IMR-90 (cell line): ENCODE data around the gene MEIS2. TPM values are rescaled to one million over a fixed set of nuclear protein-coding genes. Genes with fewer than 3 reads are reported as not detected.

ENCODE experiments used
- ATAC-seq: fragments of 200-7000 bp; cut with Tn5 transposase; 2 replicates; pipeline ENCODE4 v1.9.1; 2020; ENCODE audit warnings: low read depth, mild to moderate bottlenecking, moderate library complexity
- BruUV-seq: library from RNA; stranded (reverse); fragments of 400-500 nt; replicated peaks from 2 replicates; lab custom pipeline; 2021; lab: Mats Ljungman, UMichigan
- CTCF ChIA-PET: fragments of 300-600 bp; formaldehyde crosslinking; extraction: SDS; loops from one replicate; lab custom pipeline; 2021; ENCODE audit warnings: antibody characterized with exemption; lab: Yijun Ruan, JAX
- POLR2A ChIA-PET: fragments of 300-600 bp; sonication (Branson Sonifier 250); formaldehyde crosslinking; loops from one replicate; lab custom pipeline; 2022; ENCODE audit warnings: antibody characterized with exemption; ENCODE audit not compliant: unreplicated experiment; lab: Charles Lee
- DNase-seq: peaks from one replicate; pipeline ENCODE4 v3.0.0; 2013
- H2AFZ ChIP-seq: replicated peaks from 2 replicates; pipeline ENCODE3; 2013; ENCODE audit warnings: low read length, mild to moderate bottlenecking; ENCODE audit not compliant: poor library complexity
- H2AK5ac ChIP-seq: 2 replicates; pipeline ENCODE4 v1.6.1; 2013; ENCODE audit warnings: low read depth, low read length, inconsistent platforms
- H2AK9ac ChIP-seq: replicated peaks from 2 replicates; pipeline ENCODE3; 2013; ENCODE audit warnings: mild to moderate bottlenecking, low read depth, low read length, moderate library complexity; ENCODE audit not compliant: poor library complexity
- H2BK120ac ChIP-seq: 2 replicates; pipeline ENCODE4 v1.6.1; 2013; ENCODE audit warnings: low read depth, low read length, inconsistent platforms
- H2BK15ac ChIP-seq: 3 replicates; pipeline ENCODE4 v1.6.1; 2013; ENCODE audit warnings: low read depth, low read length, inconsistent platforms
- H2BK20ac ChIP-seq: 2 replicates; pipeline ENCODE4 v1.6.1; 2013; ENCODE audit warnings: low read depth, mild to moderate bottlenecking, inconsistent platforms, low read length, moderate library complexity
- H2BK5ac ChIP-seq: 2 replicates; pipeline ENCODE4 v1.6.1; 2013; ENCODE audit warnings: mild to moderate bottlenecking, low read depth, low read length, inconsistent platforms; ENCODE audit not compliant: poor library complexity, severe bottlenecking
- H3K14ac ChIP-seq: replicated peaks from 2 replicates; pipeline ENCODE4 v1.6.1; 2013; ENCODE audit warnings: low read depth, low read length, inconsistent platforms
- H3K18ac ChIP-seq: 2 replicates; pipeline ENCODE4 v1.6.1; 2013; ENCODE audit warnings: low read depth, low read length, control low read depth
- H3K23ac ChIP-seq: 2 replicates; pipeline ENCODE4 v1.6.1; 2013; ENCODE audit warnings: low read depth, low read length, inconsistent platforms
- H3K27ac ChIP-seq: 2 replicates; pipeline ENCODE4 v1.5.1; 2013; ENCODE audit warnings: mild to moderate bottlenecking, control low read depth, low read length; ENCODE audit not compliant: insufficient read depth
- H3K27me3 ChIP-seq: 2 replicates; pipeline ENCODE4 v1.6.1; 2013; ENCODE audit warnings: low read length; ENCODE audit not compliant: control insufficient read depth, insufficient read depth
- H3K36me3 ChIP-seq: 2 replicates; pipeline ENCODE4 v1.6.1; 2013; ENCODE audit warnings: low read length, mixed read lengths; ENCODE audit not compliant: control insufficient read depth, insufficient read depth
- H3K4ac ChIP-seq: 2 replicates; pipeline ENCODE4 v1.6.1; 2013; ENCODE audit warnings: low read depth, low read length, inconsistent platforms
- H3K4me1 ChIP-seq: 2 replicates; pipeline ENCODE4 v1.6.1; 2013; ENCODE audit warnings: low read length, mixed read lengths; ENCODE audit not compliant: control insufficient read depth, insufficient read depth
- H3K4me2 ChIP-seq: 2 replicates; pipeline ENCODE4 v1.6.1; 2013; ENCODE audit warnings: low read depth, mild to moderate bottlenecking, control low read depth, low read length, moderate library complexity
- H3K4me3 ChIP-seq: 2 replicates; pipeline ENCODE4 v1.5.1; 2013; ENCODE audit warnings: low read depth, mild to moderate bottlenecking, control low read depth, low read length, moderate library complexity; ENCODE audit not compliant: insufficient read depth
- H3K56ac ChIP-seq: 2 replicates; pipeline ENCODE4 v1.6.1; 2013; ENCODE audit warnings: low read length, inconsistent platforms; ENCODE audit not compliant: insufficient read depth; ENCODE audit errors: extremely low read depth
- H3K79me1 ChIP-seq, 2 experiments: 2 replicates each; pipeline ENCODE4 v1.6.1; 2013; ENCODE audit warnings: low read length in 2 of 2, inconsistent platforms in 1 of 2, low read depth in 1 of 2
- H3K9ac ChIP-seq: 2 replicates; pipeline ENCODE4 v1.6.1; 2013; ENCODE audit warnings: low read depth, low read length, control low read depth
- H3K9me1 ChIP-seq: 2 replicates; pipeline ENCODE4 v1.6.1; 2013; ENCODE audit warnings: low read length, inconsistent platforms; ENCODE audit not compliant: insufficient read depth
- H3K9me3 ChIP-seq: 2 replicates; pipeline ENCODE4 v1.6.1; 2013; ENCODE audit warnings: low read length; ENCODE audit not compliant: control insufficient read depth, insufficient read depth
- H4K20me1 ChIP-seq: 2 replicates; pipeline ENCODE4 v1.6.1; 2013; ENCODE audit warnings: low read length, inconsistent platforms; ENCODE audit not compliant: insufficient read depth
- H4K5ac ChIP-seq: 2 replicates; pipeline ENCODE4 v1.6.1; 2013; ENCODE audit warnings: mild to moderate bottlenecking, low read depth, low read length, control low read depth
- H4K8ac ChIP-seq, 2 experiments: 2 replicates each; pipeline ENCODE4 v1.6.1; 2013; ENCODE audit warnings: low read depth in 2 of 2, low read length in 2 of 2, control low read depth in 1 of 2, inconsistent platforms in 1 of 2
- H4K91ac ChIP-seq: 2 replicates; pipeline ENCODE4 v1.6.1; 2013; ENCODE audit warnings: low read depth, low read length, inconsistent platforms; ENCODE audit not compliant: insufficient read depth
- BHLHE40 ChIP-seq: fragments of 150-350 bp; IDR thresholded peaks from 2 replicates; pipeline ENCODE4 v1.6.1; 2016; ENCODE audit warnings: mild to moderate bottlenecking, low read depth, low read length
- FOS ChIP-seq: fragments of 150-350 bp; IDR thresholded peaks from 2 replicates; pipeline ENCODE4 v1.6.1; 2016; ENCODE audit warnings: low read depth, low read length
- RFX5 ChIP-seq: IDR thresholded peaks from 2 replicates; pipeline ENCODE4 v1.8.0; 2012; ENCODE audit warnings: low read depth, mild to moderate bottlenecking, low read length, moderate library complexity
- SMC3 ChIP-seq: fragments of 150-350 bp; IDR thresholded peaks from 2 replicates; pipeline ENCODE4 v1.6.1; 2016; ENCODE audit warnings: low read depth, mild to moderate bottlenecking, antibody characterized with exemption, low read length, moderate library complexity
- WGBS, 2 experiments: methylation state at CpG; one replicate each; pipeline versions ENCODE4 v1.1.5 to v1.1.7; 2013; ENCODE audit warnings: missing lambda C conversion rate in 2 of 2; ENCODE audit not compliant: insufficient read length in 1 of 2; ENCODE audit errors: extremely low coverage in 2 of 2; 5-methylcytosine and 5-hydroxymethylcytosine counted together
- dilution Hi-C: fragments of 300-500 bp; cut with HindIII; formaldehyde crosslinking; loops from one replicate; pipeline ENCODE4 v1.14.3; 2018; ENCODE audit warnings: low sequenced_read_pairs; ENCODE audit not compliant: unreplicated experiment
- in situ Hi-C: fragments of 300-500 bp; cut with MboI; formaldehyde crosslinking; loops from 3 replicates; pipeline ENCODE4 v1.14.3; 2019; ENCODE audit warnings: low sequenced_read_pairs, inconsistent platforms, mixed read lengths
- intact Hi-C: fragments of 100-400 bp; cut with micrococcal nuclease; formaldehyde crosslinking; loops from 2 replicates; pipeline ENCODE4 v1.10.0; 2022
- polyA plus RNA-seq, 3 experiments: library from polyadenylated mRNA; depleted of rRNA; stranded (reverse); fragments of >200 nt; gene quantifications; 2 replicates each; pipeline ENCODE4 v1.2.3, GENCODE V29; 2012; ENCODE audit warnings: low replicate concordance in 1 of 3
- total RNA-seq: library from RNA; depleted of rRNA; stranded (reverse); fragments of >200 nt; gene quantifications from 2 replicates; pipeline ENCODE4 v1.2.3, GENCODE V29; 2012
- TF ChIP-seq, protein P1 (sequence below): conservative IDR thresholded peaks from 2 replicates; pipeline ENCODE4 v1.5.1; 2012; ENCODE audit warnings: mild to moderate bottlenecking, low read depth, low read length, improper control_type of control experiment

Gene MEIS2
- total and polyA plus RNA-seq, 2 of the 4 experiments (the other 2 are of a cell fraction): 70.1 to 71.3 TPM

DNA sequence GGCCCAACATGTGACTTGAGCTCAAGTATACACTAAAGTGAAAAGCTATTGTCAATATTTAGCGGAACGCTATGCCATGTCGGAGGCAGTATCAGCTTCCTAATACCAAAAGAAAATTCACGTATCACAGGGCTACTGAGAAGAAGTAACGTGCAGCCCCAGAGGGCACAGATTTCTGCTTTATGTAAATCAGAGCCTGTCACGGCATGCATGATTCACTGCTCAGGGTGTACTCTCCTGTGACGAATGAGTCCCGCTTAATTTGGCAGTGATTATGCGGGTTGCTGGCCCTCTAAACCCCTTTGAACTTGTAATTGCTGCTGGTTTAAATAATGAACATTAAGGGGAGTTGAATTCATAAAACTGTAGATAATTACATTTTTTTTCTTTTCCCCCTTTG is 85.3 kb downstream of the MEIS2 start:
- intact Hi-C loops (no loop called here), in situ Hi-C loops (no loop called here), dilution Hi-C loops (no loop called here)
- Histone ChIP-seq H3K9me3 (no peaks in the 10 kb centered on the region), H2BK20ac (no peak overlapping the region), H3K14ac (no peak overlapping the region), H3K18ac (no peak overlapping the region), H3K56ac (no peak overlapping the region), H3K9ac (no peak overlapping the region), H3K4me2 (no peak overlapping the region), H4K8ac (no peak overlapping the region), H3K27ac (no peak overlapping the region), H3K36me3 (peaks cover 5% of the 10 kb centered on the region), H4K91ac (no peak overlapping the region), H2AFZ (no peak overlapping the region), H3K79me1 (peaks cover 17 to 67% of the 10 kb centered on the region in 2 experiments), H3K27me3 (no peaks in the 10 kb centered on the region), H4K20me1 (peaks cover 52% of the 10 kb centered on the region), H2AK5ac (no peak overlapping the region), H3K9me1 (no peaks in the 10 kb centered on the region; the same call in 1 of the 2 replicates), H2AK9ac (no peak overlapping the region), H3K4ac (no peak overlapping the region), H3K23ac (no peak overlapping the region), H2BK120ac (no peak overlapping the region), H3K4me3 (no peak overlapping the region), H2BK5ac (no peak overlapping the region), H4K5ac (no peak overlapping the region), H3K4me1 (peaks cover 5% of the 10 kb centered on the region), H2BK15ac (no peak overlapping the region)
- DNase-seq (no peak), ATAC-seq (no peak)
- 91% methylated on average over 4 of the region's 9 CpGs; no CpG with 5 or more reads in 1 of the 2 experiments for WGBS, 2 experiments
- ChIA-PET POLR2A (no interaction called here), CTCF (interaction anchor here (1.2 kb wide), 1 partner anchor 9 kb away, joined by 3 read pairs; no protein-coding TSS in a partner anchor)
- BruUV-seq: no TSS peak
- TF ChIP-seq, protein P1, sequence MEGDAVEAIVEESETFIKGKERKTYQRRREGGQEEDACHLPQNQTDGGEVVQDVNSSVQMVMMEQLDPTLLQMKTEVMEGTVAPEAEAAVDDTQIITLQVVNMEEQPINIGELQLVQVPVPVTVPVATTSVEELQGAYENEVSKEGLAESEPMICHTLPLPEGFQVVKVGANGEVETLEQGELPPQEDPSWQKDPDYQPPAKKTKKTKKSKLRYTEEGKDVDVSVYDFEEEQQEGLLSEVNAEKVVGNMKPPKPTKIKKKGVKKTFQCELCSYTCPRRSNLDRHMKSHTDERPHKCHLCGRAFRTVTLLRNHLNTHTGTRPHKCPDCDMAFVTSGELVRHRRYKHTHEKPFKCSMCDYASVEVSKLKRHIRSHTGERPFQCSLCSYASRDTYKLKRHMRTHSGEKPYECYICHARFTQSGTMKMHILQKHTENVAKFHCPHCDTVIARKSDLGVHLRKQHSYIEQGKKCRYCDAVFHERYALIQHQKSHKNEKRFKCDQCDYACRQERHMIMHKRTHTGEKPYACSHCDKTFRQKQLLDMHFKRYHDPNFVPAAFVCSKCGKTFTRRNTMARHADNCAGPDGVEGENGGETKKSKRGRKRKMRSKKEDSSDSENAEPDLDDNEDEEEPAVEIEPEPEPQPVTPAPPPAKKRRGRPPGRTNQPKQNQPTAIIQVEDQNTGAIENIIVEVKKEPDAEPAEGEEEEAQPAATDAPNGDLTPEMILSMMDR: no peak
- TF ChIP-seq RFX5: no peak
- TF ChIP-seq SMC3: no peak
- TF ChIP-seq FOS: no peak
- TF ChIP-seq BHLHE40: no peak
